NCI-H146 (cell line): ENCODE data around the gene LMOD1.
"Not testable (repeated sequence)": the region's sequence is repeated elsewhere in the genome, so short reads cannot be mapped to it uniquely, and the experiment has no call there.

ENCODE experiments used
- DNase-seq: peaks from one replicate; lab custom pipeline; 2025; lab: John Stamatoyannopoulos, UW

The LMOD1 gene

DNA sequence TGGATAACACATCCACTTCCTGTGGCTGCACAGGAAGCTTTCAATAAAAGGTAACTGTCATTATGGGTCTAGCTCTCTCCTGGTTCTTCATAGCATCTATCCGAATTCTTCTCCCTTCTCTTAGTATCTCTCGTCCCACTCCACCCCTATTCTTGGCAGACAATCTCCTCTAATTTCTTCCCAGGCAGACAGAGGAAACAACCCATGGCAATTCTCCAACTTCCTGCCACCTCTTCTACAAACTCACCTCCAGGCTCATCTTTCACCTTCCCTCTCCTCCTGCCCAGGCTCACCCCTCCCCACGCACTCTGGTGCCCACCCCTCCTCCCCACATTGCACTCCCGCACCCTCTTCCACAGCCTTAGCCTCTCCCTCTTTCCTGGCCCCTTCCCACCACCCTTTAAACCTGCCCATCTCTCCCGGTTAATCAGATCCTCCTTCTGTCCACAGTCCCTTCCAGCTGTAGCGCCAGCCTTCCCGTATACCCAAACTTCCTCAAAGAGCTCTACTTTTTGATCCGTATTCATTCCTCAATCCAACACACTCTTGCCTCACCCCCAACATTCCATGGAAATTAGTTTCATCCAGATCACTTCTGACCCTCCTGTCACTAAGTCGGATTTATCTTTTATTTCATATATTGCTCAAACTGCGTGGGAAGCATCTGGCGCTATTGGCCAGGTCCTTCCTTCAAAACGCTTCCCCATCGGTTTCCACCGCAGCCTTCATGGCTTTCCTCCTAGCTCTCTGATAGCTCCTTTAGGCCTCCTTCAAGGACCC lies 31.7 kb downstream of the LMOD1 start:
- DNase-seq = no peak

DNA sequence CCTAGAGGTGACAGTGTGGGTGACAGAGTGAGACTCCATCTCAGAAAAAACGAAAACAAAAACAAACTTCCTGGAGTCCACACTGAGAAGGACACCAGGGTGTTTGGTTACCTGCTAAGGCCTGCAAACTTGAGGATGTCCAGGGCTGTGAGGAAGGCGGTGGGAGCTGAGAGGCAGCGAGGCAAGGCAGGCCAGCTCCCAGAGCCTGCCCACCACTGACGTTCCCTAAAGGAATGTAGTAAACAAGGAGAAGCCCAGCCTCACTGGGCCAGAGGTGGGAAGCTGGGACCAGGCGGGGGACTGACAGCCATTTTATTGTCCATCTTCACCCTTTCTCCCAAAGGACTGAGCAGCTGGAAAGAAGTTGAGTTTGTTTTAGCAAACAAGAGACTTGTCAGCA lies 33.5 kb downstream of the LMOD1 start:
- DNase-seq = no peak

DNA sequence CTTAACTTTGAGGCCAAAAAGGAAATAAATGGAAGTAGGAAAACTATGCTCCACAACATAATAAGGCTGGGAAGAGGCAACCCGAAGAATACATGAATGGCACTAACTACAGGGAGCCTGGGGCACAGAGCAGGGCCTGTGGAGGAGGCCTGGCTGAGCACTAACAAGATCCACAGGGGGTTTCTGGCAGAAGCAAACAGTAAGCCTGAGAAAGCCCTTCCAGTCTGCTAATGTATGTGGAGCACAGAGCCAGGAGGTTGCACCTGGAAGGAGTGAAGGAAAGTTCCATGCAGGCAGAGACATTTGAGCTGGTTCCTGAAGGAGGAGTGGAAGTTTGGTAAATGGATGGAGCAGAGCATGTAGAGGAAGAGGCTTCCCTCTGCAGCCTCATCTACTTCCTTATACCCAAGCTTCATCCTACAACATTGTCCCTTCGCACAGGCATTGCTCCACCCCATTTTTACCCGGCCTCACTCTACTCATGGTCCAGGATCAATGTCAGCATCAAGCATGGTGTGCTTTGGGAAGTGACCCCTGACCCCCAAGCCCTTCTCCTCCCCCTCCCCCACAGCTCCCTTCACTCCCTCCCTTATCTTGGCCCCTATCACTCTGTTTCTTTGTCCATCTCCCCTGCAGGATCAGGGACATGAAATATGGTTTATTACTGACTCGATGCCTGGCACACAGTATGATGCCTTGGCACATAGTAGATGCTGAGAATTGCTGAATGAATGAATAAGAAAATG lies 34.3 kb downstream of the LMOD1 start:
- DNase-seq = peak; percentile 68

DNA sequence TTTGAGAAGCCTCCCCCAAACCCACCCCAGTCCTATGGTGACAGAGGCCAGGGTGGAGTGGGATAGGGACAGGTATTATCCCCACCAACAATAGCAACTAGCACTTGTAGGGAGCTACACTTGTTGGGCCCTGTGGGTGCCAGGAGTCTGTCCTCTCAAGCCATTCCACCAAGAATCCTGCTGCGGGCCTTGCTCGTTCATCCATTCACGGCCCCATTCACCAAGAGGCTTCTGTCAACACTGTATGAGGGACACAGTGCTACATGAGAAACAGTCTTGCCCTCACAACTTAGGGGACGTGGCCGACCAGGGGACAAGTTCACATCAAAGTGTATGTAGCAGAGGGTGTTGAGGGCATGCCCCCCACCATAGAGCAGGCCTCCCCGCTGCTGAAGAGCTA lies 38.7 kb downstream of the LMOD1 start:
- no peak for DNase-seq

DNA sequence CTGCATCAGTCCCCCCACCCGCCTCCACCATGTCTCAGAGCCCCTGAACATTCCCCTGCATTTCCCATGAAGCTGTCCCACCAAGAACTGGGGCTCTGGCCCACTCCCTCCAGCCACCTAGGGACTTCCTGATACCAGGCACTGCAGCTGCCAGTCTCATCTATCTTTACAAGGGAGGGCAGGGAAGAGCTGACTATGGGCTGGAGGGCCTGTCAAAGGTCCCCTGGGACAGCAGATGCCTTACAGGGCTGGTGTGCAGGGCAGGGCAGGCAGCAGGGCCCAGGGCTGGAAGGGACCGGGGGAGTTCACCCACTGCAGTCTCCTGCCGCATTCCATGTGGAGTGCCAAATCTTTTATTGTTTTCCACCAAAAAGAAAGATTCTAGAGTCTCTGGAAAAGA lies 40.0 kb downstream of the LMOD1 start:
- DNase-seq = no peak

DNA sequence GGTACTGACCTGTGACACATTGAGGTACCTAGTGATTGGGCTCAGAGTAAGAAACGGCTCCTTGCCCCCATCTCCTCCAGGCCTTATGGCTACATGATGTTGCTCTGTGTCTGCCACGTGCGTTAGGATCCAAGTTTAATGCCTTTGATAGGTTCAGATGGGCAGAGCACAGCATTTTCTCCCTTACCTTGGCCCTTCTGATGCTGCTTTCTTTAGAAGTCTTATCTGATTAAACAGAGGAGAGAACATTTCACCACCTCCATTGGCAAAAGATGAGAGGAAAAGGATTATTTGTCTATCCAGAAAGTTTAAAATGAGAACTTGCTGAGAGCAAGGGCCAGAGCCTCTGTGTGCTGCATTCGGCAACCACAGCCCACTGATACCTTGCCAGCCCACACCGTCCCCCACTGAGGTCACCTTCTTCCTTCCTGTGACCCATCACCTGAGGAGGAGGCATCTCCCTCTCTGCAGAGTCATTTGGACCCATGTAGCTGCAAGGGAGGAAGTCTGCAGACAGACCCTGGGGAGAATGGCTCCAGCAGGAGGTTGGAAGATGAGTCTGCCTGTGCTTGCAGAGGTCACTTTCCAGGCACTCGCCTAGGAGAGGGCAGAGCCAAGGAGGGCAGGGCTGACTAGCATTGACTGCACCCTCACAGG lies 41.0 kb downstream of the LMOD1 start:
- DNase-seq = no peak

DNA sequence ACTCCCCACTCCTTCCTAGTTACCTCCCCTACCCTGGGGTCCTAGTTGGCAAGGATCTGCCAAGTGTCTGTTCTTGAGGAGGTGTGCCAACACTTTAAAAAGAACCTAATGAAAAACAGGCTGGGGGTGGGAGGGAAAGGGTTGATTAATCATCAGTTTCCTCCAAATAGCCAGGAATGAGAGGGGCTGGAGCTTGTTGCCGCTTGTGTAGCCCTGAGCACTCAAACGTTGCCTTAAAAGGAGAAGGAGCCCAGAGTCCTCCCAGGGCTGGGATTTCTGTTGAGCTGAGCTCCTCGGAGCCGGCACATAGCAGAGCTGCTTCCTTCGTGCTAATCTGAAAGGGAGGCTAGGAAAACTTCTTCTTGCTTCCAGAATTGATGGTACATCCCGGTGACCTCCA lies 41.8 kb downstream of the LMOD1 start:
- DNase-seq = no peak

DNA sequence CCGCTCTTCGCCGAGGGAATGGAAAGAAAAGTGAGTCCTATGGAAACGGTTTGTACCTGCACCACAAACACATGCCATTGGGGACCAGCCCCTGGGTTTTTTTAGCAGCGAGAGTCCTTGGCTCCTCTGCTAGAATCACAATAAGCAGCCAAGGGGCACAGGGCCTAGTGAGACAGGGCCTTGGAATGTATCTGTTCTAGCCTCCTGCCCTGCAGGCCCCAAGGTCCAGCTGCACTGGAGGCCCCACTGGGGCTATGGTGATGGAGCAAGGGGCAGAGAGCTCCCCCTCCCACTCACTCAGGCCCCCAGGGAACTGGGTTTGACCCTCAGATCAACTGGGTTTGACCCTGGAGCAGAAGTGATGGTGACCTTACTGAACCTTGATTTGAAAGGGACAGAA lies 43.2 kb downstream of the LMOD1 start:
- no peak for DNase-seq

DNA sequence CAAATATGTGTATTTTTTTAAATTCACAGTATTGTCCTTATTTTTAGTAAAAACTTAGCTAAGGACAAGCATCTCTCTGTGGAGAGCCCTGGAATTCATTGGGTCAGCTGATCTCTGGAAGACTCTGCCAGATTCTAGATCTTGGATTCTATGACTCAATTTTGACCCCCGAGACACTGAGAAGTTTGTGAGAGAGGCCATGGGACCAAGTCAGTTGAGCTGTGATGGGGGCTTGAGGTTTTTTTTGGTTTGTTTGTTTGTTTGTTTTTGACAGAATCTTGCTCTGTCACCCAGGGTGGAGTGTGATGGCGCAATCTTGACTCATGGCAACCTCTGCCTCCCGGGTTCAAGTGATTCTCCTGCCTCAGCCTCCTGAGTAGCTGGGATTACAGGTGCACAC lies 44.1 kb downstream of the LMOD1 start:
- DNase-seq = no peak

DNA sequence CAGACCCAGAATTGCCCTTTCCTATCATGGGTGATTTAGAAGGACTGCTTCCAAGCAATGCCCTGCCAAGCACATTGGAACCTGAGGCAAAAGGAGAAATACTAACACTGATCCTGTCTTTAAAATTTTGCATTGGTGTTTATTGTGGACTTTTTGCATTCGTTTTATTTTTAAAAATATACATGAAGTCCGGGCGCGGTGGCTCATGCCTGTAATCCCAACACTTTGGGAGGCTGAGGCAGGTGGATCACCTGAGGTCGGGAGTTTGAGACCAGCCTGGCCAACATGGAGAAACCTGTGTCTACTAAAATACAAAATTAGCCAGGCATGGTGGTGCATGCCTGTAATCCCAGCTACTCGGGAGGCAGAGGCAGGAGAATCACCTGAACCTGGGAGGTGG lies 45.3 kb downstream of the LMOD1 start:
- not testable (repeated sequence) for DNase-seq

DNA sequence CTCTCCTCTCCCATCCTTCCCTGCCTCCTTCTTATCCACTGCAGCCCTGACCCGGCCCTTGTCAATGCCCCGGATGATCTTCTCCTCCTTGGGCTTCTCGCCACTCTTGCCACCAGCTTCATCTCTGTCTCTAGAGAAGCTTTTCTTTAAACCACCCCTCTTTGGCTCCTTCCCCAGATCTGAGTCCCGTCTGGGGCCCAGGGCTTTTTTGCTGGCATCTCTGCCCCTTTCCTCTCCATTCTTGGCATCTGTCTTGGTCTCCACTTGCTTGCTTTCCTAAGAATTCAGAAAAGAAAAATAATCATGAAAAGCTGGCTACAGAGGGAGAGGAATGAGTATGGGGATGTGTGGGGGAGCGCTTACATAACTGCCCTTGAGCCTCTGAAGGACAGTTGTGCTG lies 45.9 kb downstream of the LMOD1 start:
- no peak for DNase-seq

DNA sequence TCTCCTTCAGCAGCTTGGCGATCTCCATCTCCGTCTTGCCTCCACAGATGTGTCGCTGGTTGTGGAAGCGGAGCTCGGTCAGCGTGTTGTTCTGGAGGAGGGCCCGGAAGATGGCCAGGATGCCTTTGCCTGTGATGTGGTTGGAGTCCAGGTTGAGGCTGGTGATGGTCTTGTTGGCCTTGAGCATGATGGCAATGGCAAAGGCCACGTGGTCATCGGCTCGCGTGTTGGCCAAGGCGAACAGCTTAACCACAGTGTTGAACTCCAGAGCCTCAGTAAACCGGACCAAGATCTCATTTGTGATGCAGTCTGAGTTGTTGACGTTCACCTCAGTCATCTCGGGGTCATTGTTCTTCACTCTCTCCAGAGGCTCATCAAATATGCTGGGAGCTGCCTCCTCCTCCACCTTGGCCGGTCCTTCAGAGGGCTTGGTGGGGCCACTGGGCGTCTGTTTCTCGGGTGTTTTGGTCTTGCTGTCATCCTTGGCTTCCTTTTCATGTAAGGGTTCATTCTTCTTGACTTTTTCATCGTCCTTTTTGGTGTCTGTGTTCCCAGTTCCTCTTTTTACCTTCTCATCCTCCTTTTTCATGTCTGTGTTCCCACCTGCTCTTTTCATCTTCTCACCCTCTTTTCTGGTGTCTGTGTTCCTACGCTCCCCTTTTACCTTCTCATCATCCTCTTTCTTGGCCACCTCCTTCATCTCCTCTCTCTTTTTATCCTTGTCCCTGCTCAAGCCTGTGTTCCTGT lies 46.5 kb downstream of the LMOD1 start:
- no peak for DNase-seq

DNA sequence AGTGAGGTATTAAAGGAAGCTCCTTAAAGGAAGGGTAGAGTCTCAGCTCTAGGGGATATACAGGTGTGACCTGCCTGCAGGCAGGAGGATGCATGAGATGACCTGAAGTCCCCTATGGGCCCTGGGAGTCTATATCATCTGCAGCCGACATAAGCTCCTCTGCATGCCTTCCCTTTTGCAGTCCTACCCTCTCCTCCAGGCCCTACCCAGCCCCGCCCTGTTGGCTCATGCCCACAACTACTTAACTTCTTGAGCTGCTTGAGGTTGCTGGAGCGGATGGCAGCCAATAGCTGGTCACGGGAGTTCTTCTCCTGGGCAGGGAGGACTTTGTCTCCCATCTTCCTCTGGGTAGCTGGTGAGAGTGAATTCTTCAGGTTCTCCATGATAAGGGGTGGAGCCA lies 47.4 kb downstream of the LMOD1 start:
- DNase-seq = no peak

DNA sequence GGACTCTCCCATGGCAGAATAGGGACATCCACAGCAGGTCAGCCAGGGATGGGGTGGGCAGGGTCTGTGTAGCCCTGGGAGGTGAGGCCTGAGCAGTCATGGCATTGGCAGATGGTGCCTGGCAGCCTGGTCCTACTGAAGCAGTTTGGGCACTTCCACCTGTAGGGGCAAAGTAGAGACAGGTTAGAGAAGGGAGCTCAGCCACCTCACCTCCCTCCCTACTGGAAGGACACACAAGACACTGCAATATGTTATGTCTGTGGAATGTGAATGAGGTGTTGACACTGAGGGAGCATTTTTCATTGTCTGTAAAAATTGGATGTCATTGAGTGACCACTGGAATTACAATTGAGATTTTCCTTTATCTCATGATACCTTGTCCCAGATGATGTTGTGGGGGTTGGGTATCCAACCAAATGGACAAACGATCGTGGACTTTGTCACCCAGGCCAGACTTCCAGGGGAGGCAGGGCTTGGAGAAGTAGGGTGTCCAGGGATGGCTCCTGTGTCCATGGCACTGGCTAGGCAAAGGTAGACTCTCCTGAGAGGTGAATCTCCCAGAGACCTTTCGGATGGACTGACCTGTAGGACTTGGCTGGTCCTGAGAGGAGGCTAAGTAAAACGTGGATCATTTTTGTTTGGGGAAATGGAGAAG lies 48.0 kb downstream of the LMOD1 start:
- no peak for DNase-seq

DNA sequence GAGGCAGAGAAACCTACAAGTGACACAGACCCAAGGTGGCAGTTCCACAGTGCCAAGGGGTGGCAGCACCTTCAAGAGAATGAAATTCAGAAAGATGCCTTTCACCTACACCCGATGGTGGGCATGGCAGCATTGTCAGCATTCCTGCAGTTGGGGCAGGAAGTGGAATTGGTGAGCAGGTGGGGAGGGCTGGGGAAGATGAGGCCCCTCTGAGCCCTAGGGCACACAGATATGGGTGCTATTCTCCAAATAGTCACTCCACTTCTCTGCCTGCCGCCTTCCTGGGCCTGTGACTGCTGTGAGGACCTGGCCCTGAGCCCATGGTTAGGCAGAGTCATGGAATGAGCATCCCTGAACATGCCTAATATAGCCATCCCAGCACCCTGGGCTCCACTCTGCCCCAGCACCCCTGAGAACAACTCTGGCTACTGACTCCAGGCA lies 49.4 kb downstream of the LMOD1 start:
- no peak for DNase-seq

DNA sequence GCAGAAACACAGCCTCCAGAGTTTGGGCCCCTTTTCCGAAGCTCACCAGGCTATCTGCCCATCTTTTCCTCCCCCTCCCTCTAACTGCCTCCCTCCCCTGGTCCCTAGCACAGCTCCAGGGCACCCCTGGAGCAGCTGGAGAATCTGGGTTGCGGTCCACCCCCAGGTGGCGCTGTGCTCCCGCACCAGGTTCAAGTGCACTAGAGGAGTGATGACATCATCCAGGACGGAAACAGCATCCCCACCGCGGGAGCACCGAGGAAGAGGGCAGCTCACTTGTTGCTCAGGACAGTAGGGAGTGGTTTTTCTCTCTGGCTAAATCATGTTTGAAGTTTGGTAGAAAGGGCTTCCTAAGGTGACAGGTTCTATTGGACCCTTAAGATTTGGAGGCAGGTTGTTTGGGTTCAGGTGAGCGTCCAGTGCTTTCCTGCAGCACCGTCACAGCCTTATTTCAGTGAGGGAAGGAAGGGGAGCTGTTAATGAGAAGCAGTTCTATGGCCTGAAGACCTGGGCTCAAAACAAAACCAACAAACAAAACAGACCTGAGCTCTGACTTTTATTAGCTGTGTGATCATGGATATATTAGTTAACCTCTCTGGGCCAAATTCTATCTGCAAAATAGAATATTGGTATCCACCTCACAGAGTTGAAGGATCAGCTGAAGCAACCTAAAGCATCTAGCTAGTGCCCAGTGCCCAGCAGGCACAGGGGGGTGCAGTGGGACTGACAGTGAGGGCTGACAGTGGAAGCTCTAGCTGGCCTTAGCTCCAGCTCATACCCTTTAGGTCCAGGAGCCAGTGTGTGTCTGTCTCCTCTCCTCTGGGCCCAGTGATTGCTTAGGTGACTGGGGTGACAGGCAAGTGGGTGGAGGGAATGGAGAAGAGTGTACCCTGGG lies 50.2 kb downstream of the LMOD1 start:
- peak; percentile 88 for DNase-seq

DNA sequence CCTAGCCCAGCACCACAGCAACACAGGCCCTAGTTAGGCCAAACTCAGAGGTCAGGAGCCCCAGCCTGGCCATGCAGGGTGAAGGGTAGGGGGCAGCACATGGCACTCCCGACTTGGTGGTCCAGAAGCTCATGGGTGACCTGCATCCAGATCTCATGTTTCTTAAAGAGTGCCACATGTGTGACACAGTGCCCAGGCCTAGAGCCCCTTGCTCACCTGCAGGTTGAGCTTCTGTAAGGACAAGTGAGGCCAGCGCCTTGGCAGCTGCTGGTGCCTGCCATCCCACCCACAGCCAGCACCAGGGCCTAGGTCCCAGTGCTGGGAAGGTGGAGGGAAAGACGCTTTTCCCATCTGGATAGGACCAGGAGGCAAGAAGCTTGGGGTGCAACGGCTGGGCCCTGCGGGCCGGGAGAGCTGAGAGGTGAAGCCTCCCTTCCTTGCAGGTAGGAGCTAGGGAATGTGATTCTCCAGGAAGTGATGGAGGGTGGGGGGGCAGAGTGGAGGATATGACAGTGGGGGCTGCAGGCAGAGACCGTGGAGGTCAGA lies 51.2 kb downstream of the LMOD1 start:
- DNase-seq = no peak

DNA sequence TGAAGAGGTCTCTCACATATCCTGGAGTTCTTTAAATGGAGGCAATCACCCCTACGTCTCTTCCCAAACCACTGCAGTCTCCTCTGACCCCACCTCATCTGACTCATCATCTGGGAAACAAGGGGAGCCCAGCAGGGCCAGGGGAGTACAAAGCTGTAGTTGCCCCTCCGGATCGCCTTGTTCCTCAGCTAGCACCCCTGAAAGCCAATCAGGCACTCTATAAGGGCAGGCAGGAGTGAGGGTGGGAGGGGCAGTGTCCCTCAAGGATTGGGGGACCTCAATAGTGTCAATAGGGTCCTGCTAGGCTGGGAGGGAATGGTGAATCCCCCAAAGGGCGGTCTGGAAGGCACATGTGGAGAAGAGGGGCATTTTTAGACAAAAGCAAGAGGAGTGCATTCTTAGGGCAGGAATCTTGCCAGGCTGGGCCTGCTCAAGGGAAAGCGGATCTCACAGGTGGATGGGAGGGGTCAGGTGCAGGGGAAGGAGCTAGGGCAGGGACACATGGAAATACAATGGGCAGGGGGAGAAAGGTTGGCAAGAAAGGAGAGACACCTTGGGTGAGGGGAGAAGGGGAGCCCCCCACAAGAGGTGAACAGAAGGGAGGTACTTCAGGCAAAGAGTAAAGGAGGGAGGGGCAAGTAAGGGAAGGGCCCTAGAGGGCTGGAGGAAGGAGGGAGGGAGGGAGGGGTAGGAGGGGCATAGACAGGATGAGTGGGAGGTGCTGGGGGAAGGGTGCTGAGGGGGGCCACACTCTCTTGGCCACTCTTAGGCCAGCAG lies 51.8 kb downstream of the LMOD1 start:
- no peak for DNase-seq

DNA sequence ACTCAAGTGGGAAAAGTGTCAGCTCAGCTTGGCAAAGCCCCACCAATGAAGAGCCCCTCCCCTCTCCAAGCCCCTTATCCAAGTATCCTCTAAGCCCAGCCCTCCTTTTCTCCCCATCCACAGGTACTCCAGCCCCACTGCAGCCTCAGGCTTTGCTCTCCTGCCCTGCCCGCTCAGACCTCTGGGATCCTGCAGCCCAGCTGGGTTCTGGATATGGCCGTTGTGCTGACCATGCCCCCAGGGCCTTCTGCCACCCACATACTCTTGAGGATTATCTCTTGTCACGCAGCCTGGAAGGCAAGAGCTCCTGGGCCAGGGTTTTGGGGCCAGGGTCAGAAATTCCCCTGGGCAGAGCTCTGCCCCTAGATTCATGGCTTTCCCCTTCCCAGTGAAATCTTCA lies 52.9 kb downstream of the LMOD1 start:
- no peak for DNase-seq

DNA sequence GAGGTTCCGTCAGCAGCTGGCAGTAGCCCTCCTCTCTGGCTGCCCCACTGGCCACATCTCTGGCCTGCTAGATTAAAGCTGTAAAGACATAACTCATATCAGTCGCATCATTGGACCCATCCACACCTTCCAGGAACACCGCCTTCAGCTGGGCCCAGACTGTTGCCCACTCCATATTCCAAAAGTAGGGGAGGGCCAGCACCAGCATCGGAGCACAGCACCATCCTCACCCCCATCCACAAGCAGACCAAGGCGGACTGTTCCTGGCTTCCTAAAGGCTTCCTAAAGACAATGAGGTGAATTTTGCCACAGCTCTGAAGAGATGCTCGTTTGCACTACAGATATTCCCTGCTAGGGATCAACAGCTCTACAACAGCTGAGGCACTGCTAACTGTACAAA lies 54.1 kb downstream of the LMOD1 start:
- DNase-seq = no peak
